HL-60/S4 treated with phorbol 12-myristate 13-acetate at 8.2 ng/mL for 4 days and 3 days (cell line): ENCODE measurements around the gene SLC10A6.

Experiments
- in situ Hi-C: fragments of 300-500 bp; cut with MboI; formaldehyde crosslinking; loops from 2 replicates; pipeline ENCODE4 v1.15.0; 2022; ENCODE audit warnings: low sequenced_read_pairs

SLC10A6 gene

GRCh38 chr4:86853209-86853608, 4.0 kb upstream of the SLC10A6 start:
- in situ Hi-C loops = no loop called here

GRCh38 chr4:86848136-86848535, 1.0 kb downstream of the SLC10A6 start:
- in situ Hi-C loops = no loop called here

- in situ Hi-C loops = no loop called here
Observed at GRCh38 chr4:86847571-86847970, 1.6 kb downstream of the SLC10A6 start.

GRCh38 chr4:86846921-86847320, 2.3 kb downstream of the SLC10A6 start:
- in situ Hi-C loops = no loop called here

- in situ Hi-C loops = no loop called here
Observed at GRCh38 chr4:86845593-86845992, 3.6 kb downstream of the SLC10A6 start.

- in situ Hi-C loops = no loop called here
Observed at GRCh38 chr4:86841309-86841708, 7.9 kb downstream of the SLC10A6 start.

GRCh38 chr4:86840858-86841257, 8.3 kb downstream of the SLC10A6 start:
- in situ Hi-C loops = no loop called here

- in situ Hi-C loops = no loop called here
Observed at GRCh38 chr4:86837691-86838503, 11.3 kb downstream of the SLC10A6 start.

GRCh38 chr4:86835677-86836076, 13.5 kb downstream of the SLC10A6 start:
- in situ Hi-C loops = no loop called here

GRCh38 chr4:86834901-86835300, 14.3 kb downstream of the SLC10A6 start:
- in situ Hi-C loops = no loop called here

GRCh38 chr4:86833615-86834014, 15.6 kb downstream of the SLC10A6 start:
- in situ Hi-C loops = no loop called here

GRCh38 chr4:86831262-86832130, 17.7 kb downstream of the SLC10A6 start:
- in situ Hi-C loops = no loop called here

- in situ Hi-C loops = no loop called here
Observed at GRCh38 chr4:86825511-86825910, 23.7 kb downstream of the SLC10A6 start.

- in situ Hi-C loops = no loop called here
Observed at GRCh38 chr4:86822136-86822535, 27.0 kb downstream of the SLC10A6 start.

GRCh38 chr4:86821151-86821550, 28.0 kb downstream of the SLC10A6 start:
- in situ Hi-C loops = no loop called here

- in situ Hi-C loops = no loop called here
Observed at GRCh38 chr4:86819561-86819960, 29.6 kb downstream of the SLC10A6 start.

GRCh38 chr4:86818841-86819240, 30.3 kb downstream of the SLC10A6 start:
- in situ Hi-C loops = no loop called here

- in situ Hi-C loops = no loop called here
Observed at GRCh38 chr4:86818211-86818610, 31.0 kb downstream of the SLC10A6 start.

- in situ Hi-C loops = no loop called here
Observed at GRCh38 chr4:86816501-86817273, 32.5 kb downstream of the SLC10A6 start.

GRCh38 chr4:86815653-86816052, 33.5 kb downstream of the SLC10A6 start:
- in situ Hi-C loops = no loop called here

- in situ Hi-C loops = no loop called here
Observed at GRCh38 chr4:86810847-86811246, 38.3 kb downstream of the SLC10A6 start.
